Measurements from ENCODE around the gene KRTAP10-2.

The KRTAP10-2 gene

DNA sequence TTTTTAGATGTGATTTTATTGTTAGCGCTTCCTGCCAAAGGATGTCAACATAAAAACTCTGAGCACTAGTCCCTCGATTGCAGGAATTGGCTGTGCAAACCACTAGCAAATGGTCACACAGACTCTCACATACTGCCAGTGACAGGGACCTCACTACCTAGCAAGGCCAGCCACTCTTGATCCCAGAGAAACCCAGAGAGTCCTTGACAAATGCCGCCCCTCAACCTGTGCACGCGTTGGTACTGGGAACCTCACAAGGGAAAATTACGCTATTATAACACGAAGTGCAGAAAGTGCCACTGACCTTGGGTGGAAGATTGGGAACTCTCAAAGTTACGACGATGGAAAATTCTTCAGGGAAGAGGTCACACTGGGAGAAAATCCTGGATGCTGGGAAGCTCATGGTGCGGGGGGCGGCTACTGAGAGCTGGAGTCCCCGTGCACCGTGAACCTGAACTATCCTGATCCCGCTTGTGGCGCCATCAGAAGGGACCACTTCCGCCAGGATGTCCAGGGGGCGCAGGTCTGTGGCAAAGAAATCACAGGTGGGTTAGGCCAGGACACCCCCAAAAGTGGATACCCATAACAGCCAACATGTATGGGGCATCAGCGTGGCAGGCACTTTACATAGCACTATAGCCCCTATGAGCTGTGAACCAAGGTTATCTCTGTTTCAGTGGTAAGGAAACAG, 16.3 kb upstream of the KRTAP10-2 start:
- TF ChIP-seq TAF1 (IDR thresholded peaks at IDR 0.05; ENCODE audit: borderline replicate concordance, insufficient read depth, low read length) (no peak), POLR2AphosphoS5 (IDR thresholded peaks at IDR 0.05; ENCODE audit: low read depth, low read length) (no peak), FOXP2 (optimal IDR thresholded peaks at IDR 0.05; ENCODE audit: borderline replicate concordance, extremely low read depth, extremely low read length, insufficient read depth) (no peak), SIN3A (IDR thresholded peaks at IDR 0.05; ENCODE audit: borderline replicate concordance, insufficient read depth, low read length) (no peak)
- TF ChIP-seq, protein P1, sequence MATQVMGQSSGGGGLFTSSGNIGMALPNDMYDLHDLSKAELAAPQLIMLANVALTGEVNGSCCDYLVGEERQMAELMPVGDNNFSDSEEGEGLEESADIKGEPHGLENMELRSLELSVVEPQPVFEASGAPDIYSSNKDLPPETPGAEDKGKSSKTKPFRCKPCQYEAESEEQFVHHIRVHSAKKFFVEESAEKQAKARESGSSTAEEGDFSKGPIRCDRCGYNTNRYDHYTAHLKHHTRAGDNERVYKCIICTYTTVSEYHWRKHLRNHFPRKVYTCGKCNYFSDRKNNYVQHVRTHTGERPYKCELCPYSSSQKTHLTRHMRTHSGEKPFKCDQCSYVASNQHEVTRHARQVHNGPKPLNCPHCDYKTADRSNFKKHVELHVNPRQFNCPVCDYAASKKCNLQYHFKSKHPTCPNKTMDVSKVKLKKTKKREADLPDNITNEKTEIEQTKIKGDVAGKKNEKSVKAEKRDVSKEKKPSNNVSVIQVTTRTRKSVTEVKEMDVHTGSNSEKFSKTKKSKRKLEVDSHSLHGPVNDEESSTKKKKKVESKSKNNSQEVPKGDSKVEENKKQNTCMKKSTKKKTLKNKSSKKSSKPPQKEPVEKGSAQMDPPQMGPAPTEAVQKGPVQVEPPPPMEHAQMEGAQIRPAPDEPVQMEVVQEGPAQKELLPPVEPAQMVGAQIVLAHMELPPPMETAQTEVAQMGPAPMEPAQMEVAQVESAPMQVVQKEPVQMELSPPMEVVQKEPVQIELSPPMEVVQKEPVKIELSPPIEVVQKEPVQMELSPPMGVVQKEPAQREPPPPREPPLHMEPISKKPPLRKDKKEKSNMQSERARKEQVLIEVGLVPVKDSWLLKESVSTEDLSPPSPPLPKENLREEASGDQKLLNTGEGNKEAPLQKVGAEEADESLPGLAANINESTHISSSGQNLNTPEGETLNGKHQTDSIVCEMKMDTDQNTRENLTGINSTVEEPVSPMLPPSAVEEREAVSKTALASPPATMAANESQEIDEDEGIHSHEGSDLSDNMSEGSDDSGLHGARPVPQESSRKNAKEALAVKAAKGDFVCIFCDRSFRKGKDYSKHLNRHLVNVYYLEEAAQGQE (IDR thresholded peaks at IDR 0.05; ENCODE audit: insufficient read depth in 1 of 2, low read depth in 2 of 2, low read length in 2 of 2), result no peak

- TF ChIP-seq POLR2AphosphoS5 (IDR thresholded peaks at IDR 0.05; ENCODE audit: low read depth, low read length), result no peak
- TF ChIP-seq, protein P1 (IDR thresholded peaks at IDR 0.05; ENCODE audit: insufficient read depth in 1 of 2, low read depth in 2 of 2, low read length in 2 of 2), result no peak
Measured at GRCh38 chr21:44566403-44566802, 15.1 kb upstream of the KRTAP10-2 start.

DNA sequence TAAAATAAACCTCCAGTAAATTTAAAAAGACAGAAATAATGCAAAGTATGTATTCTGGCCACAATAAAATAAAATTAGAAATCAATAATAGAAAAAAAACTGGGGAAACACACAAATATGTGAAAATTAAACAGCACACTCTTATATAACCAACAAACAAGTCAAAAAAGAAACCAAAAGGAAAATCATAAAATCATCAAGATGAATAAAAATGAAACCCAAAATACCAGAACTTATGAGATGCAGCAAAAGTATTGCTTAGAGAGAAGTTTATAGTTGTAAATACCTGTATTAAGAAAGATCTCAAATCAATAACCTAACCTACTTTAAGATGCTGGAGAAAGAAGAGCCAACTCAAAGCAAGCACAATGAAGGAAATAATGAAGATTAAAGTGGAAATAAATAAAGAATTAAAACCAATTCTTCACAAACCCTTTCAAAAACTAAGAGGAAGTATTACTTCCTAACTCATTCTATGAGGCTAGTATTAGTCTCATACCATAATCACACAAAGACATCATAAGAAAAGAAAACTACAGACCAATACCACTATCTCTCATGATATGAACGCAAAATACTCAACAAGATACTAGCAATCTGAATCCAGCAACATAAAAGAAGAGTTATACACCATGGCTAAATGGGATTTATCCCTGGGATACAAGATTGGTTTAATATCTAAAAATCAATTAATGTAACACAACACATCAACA, 13.7 kb upstream of the KRTAP10-2 start:
- no peak for TF ChIP-seq POLR2AphosphoS5 (IDR thresholded peaks at IDR 0.05; ENCODE audit: low read depth, low read length)
- no peak for TF ChIP-seq FOXP2 (optimal IDR thresholded peaks at IDR 0.05; ENCODE audit: borderline replicate concordance, extremely low read depth, extremely low read length, insufficient read depth)
- TF ChIP-seq, protein P1 (IDR thresholded peaks at IDR 0.05; ENCODE audit: insufficient read depth in 1 of 2, low read depth in 2 of 2, low read length in 2 of 2), result no peak
- no peak for TF ChIP-seq SIN3A (IDR thresholded peaks at IDR 0.05; ENCODE audit: borderline replicate concordance, insufficient read depth, low read length)
- TF ChIP-seq TAF1 (IDR thresholded peaks at IDR 0.05; ENCODE audit: borderline replicate concordance, insufficient read depth, low read length), result no peak

DNA sequence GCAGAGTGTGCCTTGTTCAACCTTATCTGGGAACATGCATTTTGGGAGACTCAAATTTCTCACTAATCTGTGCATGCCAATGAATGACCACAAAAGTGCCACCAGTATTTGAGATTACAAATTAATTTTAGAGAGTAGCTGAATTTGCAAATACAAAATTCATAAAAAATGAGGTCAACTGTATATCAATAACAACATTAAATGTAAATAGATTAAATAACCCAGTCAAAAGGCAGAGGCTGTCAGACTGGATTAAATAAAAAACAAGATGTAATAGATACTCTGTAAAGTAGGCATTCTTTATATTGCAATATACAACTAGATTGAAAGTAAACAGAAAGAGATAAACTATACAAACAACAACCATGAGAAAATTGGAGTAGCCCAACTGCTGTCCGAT, 12.8 kb upstream of the KRTAP10-2 start:
- TF ChIP-seq SIN3A (IDR thresholded peaks at IDR 0.05; ENCODE audit: borderline replicate concordance, insufficient read depth, low read length) (no peak), TAF1 (IDR thresholded peaks at IDR 0.05; ENCODE audit: borderline replicate concordance, insufficient read depth, low read length) (no peak), FOXP2 (optimal IDR thresholded peaks at IDR 0.05; ENCODE audit: borderline replicate concordance, extremely low read depth, extremely low read length, insufficient read depth) (no peak), POLR2AphosphoS5 (IDR thresholded peaks at IDR 0.05; ENCODE audit: low read depth, low read length) (no peak)
- TF ChIP-seq, protein P1 (IDR thresholded peaks at IDR 0.05; ENCODE audit: insufficient read depth in 1 of 2, low read depth in 2 of 2, low read length in 2 of 2), result no peak

All from PFSK-1 (cell line).